ENCODE data around the gene TMEM192.
"Not testable (repeated sequence)": the region's sequence is repeated elsewhere in the genome, so short reads cannot be mapped to it uniquely, and the experiment has no call there.

Gene TMEM192

GRCh38 chr4:165112368-165113121, at the start of gene TMEM192:
TMEM192 (minus strand) TSS chr4:165112860; CDS start chr4:165112773, 87 bp downstream.
- DNase-seq = peak; percentile 59

GRCh38 chr4:165158762-165159161, 46.1 kb upstream of the TMEM192 start:
- no peak for DNase-seq

DNA sequence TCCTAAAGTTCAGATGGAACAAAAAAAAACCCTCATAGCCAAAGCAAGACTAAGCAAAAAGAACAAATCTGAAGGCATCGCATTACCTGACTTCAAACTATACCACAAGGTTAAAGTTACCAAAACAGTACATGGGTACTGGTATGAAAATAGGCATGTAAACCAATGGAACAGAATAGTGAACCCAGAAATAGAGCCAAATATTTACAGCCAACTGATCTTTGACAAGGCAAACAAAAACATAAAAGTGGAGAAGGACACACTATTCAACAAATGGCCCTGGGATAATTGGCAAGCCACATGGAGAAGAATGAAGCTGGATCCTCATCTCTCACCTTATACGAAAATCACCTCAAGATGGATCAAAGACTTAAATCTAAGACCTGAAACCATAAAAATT, 44.2 kb upstream of the TMEM192 start:
- no peak for DNase-seq

DNA sequence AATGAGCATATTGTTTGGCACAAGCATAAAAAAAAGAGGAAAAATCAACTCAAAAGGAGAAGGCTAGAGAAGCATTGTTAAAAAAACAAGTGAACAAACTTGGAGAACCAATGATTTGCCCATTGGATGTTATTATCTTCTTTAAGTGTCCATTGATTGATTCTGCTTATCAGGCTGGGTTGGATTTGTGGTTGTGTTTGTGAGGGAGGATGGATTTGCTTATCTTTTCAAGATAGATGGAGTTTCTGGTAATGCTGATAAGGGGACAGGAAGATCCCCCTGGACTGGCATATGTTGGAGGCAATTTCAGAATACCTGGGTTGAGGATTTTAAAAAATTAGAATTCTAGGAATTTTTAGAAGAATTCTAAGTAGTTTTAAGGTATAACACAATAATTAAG, 41.8 kb upstream of the TMEM192 start:
- DNase-seq = no peak

- no peak for DNase-seq
These were observed 39.9 kb upstream of the TMEM192 start for GRCh38 chr4:165152527-165152926.

GRCh38 chr4:165151734-165152133, 39.1 kb upstream of the TMEM192 start:
- no peak for DNase-seq

DNA sequence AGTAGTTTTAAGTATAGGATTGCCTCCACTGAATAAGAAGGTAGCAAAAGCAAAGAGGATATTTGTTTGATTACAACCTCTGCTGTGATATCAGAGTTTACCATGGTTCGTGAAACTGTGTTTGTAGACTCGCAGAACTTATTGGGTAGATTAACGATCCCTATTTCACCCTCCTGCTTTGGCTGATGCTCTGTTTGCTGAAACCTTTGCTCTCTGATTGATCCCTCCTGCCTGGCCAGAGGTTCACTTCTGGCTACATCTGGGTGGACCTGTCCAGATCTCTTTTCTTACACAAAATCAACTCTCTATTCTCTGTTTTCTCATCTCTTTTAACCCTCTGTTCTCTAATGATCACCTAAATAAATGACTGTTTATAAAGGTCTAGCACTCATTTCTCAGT, 37.9 kb upstream of the TMEM192 start:
- DNase-seq = no peak

GRCh38 chr4:165138843-165139242, 26.2 kb upstream of the TMEM192 start:
- DNase-seq = no peak

- no peak for DNase-seq
These were observed 24.5 kb upstream of the TMEM192 start for GRCh38 chr4:165137205-165137604.

DNA sequence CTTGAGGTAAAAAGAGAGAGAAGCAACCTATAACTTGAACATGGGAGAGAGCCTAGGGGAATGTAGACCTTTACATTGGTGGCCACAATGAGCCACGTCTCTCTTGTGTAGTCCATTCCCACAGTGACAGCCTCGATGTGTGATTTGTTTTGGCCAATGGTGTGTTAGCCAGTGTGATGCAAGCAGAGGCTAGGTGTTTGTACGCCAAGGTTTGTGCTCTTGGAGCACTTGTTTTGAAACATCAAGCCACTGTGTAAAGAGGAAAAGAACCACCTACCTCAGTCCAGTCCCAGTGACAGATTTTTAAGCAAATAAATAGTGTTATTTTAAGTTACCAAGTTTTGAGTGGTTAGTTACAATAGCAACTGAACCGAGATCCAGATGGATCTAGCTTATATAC, 23.9 kb upstream of the TMEM192 start:
- no peak for DNase-seq

- DNase-seq = no peak
These were observed 20.5 kb upstream of the TMEM192 start for GRCh38 chr4:165133150-165133549.

DNA sequence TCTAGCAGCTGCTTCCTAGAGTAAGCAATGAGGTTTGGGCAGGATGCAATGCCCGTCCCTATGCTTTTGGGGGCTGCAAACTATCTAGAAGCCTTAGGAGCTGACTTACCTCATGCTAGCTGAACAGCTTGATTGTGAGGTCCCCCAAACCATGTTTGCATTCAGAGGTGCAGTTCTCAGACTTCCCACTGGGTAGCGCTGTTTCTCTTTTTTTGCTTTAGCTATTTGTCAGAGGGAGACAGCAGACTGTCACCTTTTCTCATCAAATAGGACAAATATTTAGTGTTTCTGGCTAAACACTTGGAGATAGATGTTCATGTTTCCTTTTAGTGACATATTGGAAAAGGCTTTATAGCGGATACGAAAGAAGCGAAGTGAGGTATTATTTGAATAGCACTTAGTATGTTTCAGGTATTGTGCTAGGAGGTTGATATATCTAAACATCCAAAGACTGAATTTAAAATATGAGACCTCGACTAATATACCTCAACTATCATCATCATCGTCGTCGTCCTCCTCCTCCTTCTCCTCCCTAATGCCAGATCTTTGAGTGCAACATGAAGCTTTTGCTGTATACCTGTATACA, 18.7 kb upstream of the TMEM192 start:
- DNase-seq = no peak

GRCh38 chr4:165129924-165130323, 17.3 kb upstream of the TMEM192 start:
- DNase-seq = no peak

GRCh38 chr4:165125869-165126499, 13.3 kb upstream of the TMEM192 start:
- DNase-seq = not testable (repeated sequence)

- no peak for DNase-seq
These were observed 11.8 kb upstream of the TMEM192 start for GRCh38 chr4:165124488-165124887.

- no peak for DNase-seq
These were observed 5.7 kb upstream of the TMEM192 start for GRCh38 chr4:165118256-165118909.

- no peak for DNase-seq
These were observed 2.6 kb upstream of the TMEM192 start for GRCh38 chr4:165115301-165115700.

GRCh38 chr4:165111906-165112367, 723 bp downstream of the TMEM192 start:
- DNase-seq = no peak

DNA sequence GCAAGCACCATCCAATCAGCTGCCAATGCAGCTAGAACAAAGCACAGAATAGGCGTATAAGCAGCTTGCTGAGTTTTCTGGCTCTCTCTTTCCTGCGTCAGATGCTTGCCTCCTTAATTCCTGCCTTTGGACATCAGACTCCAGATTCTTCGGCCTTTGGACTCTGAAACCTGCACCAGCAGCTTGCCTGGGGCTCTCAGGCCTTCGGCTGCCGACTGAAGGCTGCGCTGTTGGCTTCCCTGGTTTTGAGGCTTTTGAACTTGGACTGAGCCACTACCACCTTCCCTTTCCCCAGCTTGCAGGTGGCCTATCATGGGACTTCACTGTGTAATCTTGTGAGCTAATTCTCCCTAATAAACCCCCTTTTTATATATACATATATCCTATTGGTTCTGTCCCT, 6.1 kb downstream of the TMEM192 start:
- no peak for DNase-seq

GRCh38 chr4:165101641-165102040, 11.0 kb downstream of the TMEM192 start:
- DNase-seq = no peak

DNA sequence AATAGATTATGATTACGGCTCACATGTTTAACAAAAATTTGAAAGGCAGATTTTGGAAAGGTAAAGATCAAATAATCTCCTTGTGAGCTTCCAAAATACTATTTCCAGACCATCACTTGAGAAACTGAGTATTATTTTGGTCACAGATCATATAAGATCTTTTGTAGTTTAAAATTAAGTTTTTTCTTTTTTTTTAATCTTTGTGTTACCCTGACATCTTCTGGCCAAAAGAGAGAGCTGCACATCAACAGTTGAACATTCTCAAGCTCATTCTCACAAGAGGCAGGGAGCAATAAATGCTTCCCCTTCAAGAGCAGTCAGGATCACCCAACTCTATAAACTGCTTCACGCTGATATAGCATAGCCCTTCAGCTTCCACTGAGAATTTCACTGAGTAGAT, 15.9 kb downstream of the TMEM192 start:
- no peak for DNase-seq

- no peak for DNase-seq
These were observed 17.4 kb downstream of the TMEM192 start for GRCh38 chr4:165095291-165095690.

DNA sequence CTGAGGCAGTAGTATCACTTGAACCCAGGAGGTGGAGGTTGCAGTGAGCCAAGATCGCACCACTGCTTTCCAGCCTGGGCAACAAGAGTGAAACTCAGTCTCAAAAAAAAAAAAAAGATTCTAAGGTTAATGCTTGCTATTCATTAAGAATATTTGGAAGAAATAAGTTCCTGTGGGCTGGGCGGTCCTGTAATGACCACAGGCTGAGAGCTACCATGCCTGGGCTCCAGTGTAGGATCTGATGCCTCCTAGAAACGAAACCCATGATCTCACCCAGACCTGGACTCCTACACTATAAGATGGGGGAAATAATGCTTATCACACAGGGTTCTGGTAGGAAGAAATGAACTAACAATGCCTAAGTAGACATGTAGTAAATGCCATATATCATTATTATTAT, 17.8 kb downstream of the TMEM192 start:
- DNase-seq = no peak

- DNase-seq = not testable (repeated sequence)
These were observed 20.5 kb downstream of the TMEM192 start for GRCh38 chr4:165092187-165092586.

All from NCI-H524 treated with DMSO at 0.1 percent for 48 hours (cell line).